GM19438 (cell line): Measurements from ENCODE around the gene GABARAP.

Experiments
- ATAC-seq: cut with Tn5 transposase; IDR thresholded peaks from one replicate; pipeline ENCODE4 v1.9.1; 2021; ENCODE audit warnings: low read depth; ENCODE audit not compliant: unreplicated experiment

GABARAP gene

GRCh38 chr17:7208754-7209460 lies 33.3 kb downstream of the GABARAP start:
- ATAC-seq: no peak

- no peak for ATAC-seq
Observed at GRCh38 chr17:7208027-7208571, 34.1 kb downstream of the GABARAP start.

GRCh38 chr17:7207120-7208001 lies 34.9 kb downstream of the GABARAP start:
- no peak for ATAC-seq

- ATAC-seq: no peak
Observed at GRCh38 chr17:7205561-7205960, 36.7 kb downstream of the GABARAP start.

GRCh38 chr17:7204828-7205461 lies 37.3 kb downstream of the GABARAP start:
- ATAC-seq: peak; percentile 88

- ATAC-seq: no peak
Observed at GRCh38 chr17:7204336-7204735, 37.9 kb downstream of the GABARAP start.

- no peak for ATAC-seq
Observed at GRCh38 chr17:7203391-7203790, 38.9 kb downstream of the GABARAP start.

GRCh38 chr17:7196651-7197401 lies 45.4 kb downstream of the GABARAP start:
- no peak for ATAC-seq

- ATAC-seq: no peak
Observed at GRCh38 chr17:7195971-7196370, 46.3 kb downstream of the GABARAP start.

- ATAC-seq: no peak
Observed at GRCh38 chr17:7192271-7192937, 49.8 kb downstream of the GABARAP start.

GRCh38 chr17:7191571-7192270 lies 50.5 kb downstream of the GABARAP start:
- no peak for ATAC-seq

GRCh38 chr17:7191069-7191468 lies 51.2 kb downstream of the GABARAP start:
- no peak for ATAC-seq

GRCh38 chr17:7190276-7190917 lies 51.9 kb downstream of the GABARAP start:
- no peak for ATAC-seq
